ENCODE results near the gene SAT2.

SAT2 gene

DNA sequence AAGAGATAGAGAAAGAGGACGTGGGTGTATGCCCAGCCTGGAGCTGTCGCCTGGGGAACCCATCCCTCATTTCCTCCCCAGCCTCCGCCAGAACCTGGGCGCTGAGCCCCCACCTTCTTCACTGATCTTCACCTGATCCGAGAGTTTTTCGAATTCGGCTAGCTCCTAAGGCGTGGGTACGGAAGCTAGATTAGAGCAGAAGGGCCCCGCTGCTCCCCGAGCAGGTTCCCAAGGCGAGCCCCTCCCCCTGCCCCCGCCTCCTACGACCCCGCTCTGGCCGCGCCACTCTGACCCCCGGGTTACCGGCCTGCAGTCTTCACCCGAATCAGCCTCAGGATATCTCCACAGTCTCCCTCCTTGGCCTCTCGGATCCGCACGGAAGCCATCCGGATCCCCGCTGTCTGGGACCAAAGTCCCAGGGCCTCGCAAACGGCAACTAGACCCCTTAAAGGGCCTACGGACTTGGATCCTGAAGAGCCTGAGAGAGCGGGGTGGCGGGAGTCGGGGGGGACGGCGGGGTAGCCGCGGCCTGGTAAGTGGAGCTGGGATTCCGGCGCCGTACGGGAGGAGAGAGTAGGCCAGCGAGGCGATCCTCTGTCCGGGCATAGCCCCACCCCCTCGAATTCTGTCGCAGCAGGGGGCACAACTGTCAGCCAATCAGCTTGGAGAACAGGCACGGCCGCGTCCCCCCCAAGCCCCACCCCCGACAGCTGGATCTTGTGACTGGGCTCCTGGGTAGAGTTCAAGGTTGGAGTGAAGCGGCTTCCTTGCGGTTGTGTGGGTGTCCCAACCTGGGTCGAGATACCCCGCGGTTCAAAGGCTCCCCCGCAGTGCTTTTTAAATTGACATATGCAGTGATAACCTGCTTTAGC lies at the start of gene SAT2:
SAT2 (minus strand) TSS at position 572 of the 872 bp plus-strand sequence; CDS start at position 386, 186 bp downstream.
- Mint-ChIP-seq H3K36me3 (ENCODE audit: low read depth) (peaks cover 3% of the 10 kb centered on the region), H3K27ac (peak within 1 kb of the TSS; percentile 83), H3K4me1 (ENCODE audit: low read depth) (peaks cover 13% of the 10 kb centered on the region), H3K27me3 (no peaks in the 10 kb centered on the region), H3K4me3 (peak within 1 kb of the TSS; percentile 85), H3K9me3 (no peaks in the 10 kb centered on the region)
- DNase-seq, result peak; percentile 85

GRCh38 chr17:7676533-7676932 lies 48.9 kb upstream of the SAT2 start:
- Mint-ChIP-seq H3K36me3 (ENCODE audit: low read depth) (peaks cover 51% of the 10 kb centered on the region), H3K27me3 (no peaks in the 10 kb centered on the region), H3K27ac (no peak overlapping the region), H3K9me3 (peaks cover 9% of the 10 kb centered on the region), H3K4me3 (no peak overlapping the region), H3K4me1 (ENCODE audit: low read depth) (peaks cover 7% of the 10 kb centered on the region)
- no peak for DNase-seq

GRCh38 chr17:7674934-7675333 lies 47.3 kb upstream of the SAT2 start:
- H3K4me1 Mint-ChIP-seq (ENCODE audit: low read depth), result peaks cover 5% of the 10 kb centered on the region
- DNase-seq, result no peak
- H3K27ac Mint-ChIP-seq, result no peak overlapping the region
- H3K4me3 Mint-ChIP-seq, result no peak overlapping the region
- peaks cover 9% of the 10 kb centered on the region for H3K9me3 Mint-ChIP-seq
- peaks cover 66% of the 10 kb centered on the region for H3K36me3 Mint-ChIP-seq (ENCODE audit: low read depth)
- H3K27me3 Mint-ChIP-seq, result no peaks in the 10 kb centered on the region

- Mint-ChIP-seq H3K36me3 (ENCODE audit: low read depth) (peaks cover 80% of the 10 kb centered on the region), H3K27ac (no peak overlapping the region), H3K9me3 (peaks cover 9% of the 10 kb centered on the region), H3K27me3 (no peaks in the 10 kb centered on the region), H3K4me3 (no peak overlapping the region), H3K4me1 (ENCODE audit: low read depth) (peaks cover 2% of the 10 kb centered on the region)
- peak; percentile 68 for DNase-seq
Observed at GRCh38 chr17:7673239-7673638, 45.6 kb upstream of the SAT2 start.

DNA sequence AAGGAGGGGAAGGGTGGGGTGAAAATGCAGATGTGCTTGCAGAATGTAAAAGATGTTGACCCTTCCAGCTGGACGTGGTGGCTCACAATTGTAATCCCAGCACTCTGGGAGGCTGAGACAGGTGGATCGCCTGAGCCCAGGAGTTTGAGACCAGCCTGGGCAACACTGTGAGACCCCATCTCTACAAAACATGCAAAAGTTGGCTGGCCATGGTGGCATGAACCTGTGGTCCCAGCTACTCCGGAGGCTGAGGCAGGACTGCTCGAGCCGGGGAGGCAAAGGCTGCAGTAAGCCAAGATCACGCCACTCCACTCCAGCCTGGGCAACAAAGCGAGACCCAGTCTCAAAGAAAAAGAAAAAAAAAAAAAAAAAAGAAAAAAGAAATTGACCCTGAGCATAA lies 40.9 kb upstream of the SAT2 start:
- H3K9me3 Mint-ChIP-seq, result peaks cover 3% of the 10 kb centered on the region
- no peak overlapping the region for H3K4me3 Mint-ChIP-seq
- no peaks in the 10 kb centered on the region for H3K4me1 Mint-ChIP-seq (ENCODE audit: low read depth)
- H3K27ac Mint-ChIP-seq, result no peak overlapping the region
- H3K36me3 Mint-ChIP-seq (ENCODE audit: low read depth), result peaks cover 65% of the 10 kb centered on the region
- no peaks in the 10 kb centered on the region for H3K27me3 Mint-ChIP-seq
- DNase-seq, result no peak

- H3K9me3 Mint-ChIP-seq, result no peaks in the 10 kb centered on the region
- H3K27ac Mint-ChIP-seq, result no peak overlapping the region
- H3K4me1 Mint-ChIP-seq (ENCODE audit: low read depth), result no peaks in the 10 kb centered on the region
- no peaks in the 10 kb centered on the region for H3K27me3 Mint-ChIP-seq
- no peak overlapping the region for H3K4me3 Mint-ChIP-seq
- peaks cover 59% of the 10 kb centered on the region for H3K36me3 Mint-ChIP-seq (ENCODE audit: low read depth)
- no peak for DNase-seq
Observed at GRCh38 chr17:7667656-7668406, 40.2 kb upstream of the SAT2 start.

DNA sequence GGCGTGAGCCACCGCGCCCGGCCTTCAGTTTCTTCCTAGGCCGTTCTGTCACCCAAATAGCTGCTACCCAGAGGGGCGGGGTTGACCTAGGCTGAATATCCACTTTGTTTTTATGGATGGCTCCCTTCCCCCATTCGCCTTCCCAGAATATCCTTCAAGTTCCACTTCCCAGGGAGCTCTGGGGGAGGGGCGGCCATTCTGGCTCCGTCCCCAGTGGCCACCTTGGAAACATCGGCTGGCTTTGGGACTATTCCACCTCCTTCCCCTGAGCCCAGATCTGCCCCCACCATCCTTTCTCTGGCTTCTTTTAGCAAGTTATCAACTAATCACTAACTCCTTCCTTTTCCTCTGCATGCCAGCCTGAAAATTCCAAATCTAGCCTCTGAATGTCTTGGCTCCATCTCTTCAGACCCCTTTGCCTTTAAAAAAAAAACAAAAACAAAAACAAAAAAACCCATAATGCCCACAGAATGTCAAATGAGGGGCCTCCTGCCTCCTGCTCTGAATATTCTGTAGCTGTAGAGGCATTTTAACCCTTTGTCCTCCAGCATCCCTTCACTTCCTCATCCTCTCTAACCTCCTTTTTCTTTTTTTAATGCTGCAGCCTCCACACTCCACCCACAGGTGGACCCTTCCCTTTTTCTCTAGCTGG lies 29.5 kb upstream of the SAT2 start:
- peaks cover under 1% of the 10 kb centered on the region for H3K4me1 Mint-ChIP-seq (ENCODE audit: low read depth)
- peaks cover 15% of the 10 kb centered on the region for H3K27me3 Mint-ChIP-seq
- no peak overlapping the region for H3K4me3 Mint-ChIP-seq
- H3K27ac Mint-ChIP-seq, result no peak overlapping the region
- DNase-seq, result no peak
- H3K9me3 Mint-ChIP-seq, result no peaks in the 10 kb centered on the region
- no peaks in the 10 kb centered on the region for H3K36me3 Mint-ChIP-seq (ENCODE audit: low read depth)

GRCh38 chr17:7655541-7655840 lies 27.9 kb upstream of the SAT2 start:
- Mint-ChIP-seq H3K27me3 (peaks cover 26% of the 10 kb centered on the region), H3K36me3 (ENCODE audit: low read depth) (no peaks in the 10 kb centered on the region), H3K27ac (no peak overlapping the region), H3K4me3 (no peak overlapping the region), H3K4me1 (ENCODE audit: low read depth) (peaks cover 8% of the 10 kb centered on the region), H3K9me3 (no peaks in the 10 kb centered on the region)
- no peak for DNase-seq

DNA sequence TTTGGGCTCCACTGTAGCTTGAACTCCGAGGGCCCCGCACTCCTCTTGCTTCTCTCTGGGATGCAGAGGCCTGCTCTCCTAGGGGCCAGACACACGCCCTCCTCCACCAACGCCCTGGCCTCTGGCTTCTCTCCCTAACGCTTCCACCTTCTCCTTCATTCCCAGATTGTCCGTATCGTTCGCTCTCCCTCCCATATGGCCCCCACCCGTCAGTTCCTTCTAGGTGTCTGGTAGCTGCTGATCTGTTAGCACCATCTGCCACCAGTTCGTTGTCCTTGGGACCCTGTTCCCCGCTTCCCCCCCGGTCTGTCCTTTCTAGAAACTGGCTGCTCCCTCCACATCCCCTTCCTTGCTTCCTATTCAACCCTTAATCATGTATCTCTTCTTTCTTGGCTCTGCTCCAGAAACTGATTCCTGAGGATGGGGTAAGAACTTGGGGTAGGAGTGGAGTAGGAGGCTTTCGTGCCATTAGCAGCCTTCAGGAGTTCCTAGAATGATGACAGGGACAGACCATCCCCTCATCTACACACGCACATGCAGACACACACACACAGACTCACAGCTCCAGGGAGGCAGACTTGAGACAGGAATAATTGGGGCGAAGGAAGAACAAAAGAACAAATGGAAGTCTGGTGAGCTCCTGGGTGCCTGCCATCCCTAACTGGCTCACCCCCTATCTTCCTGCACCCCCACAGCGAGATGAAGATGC lies 27.4 kb upstream of the SAT2 start:
- Mint-ChIP-seq H3K27me3 (peaks cover 31% of the 10 kb centered on the region), H3K27ac (no peak overlapping the region), H3K9me3 (no peaks in the 10 kb centered on the region), H3K36me3 (ENCODE audit: low read depth) (no peaks in the 10 kb centered on the region), H3K4me1 (ENCODE audit: low read depth) (peaks cover 13% of the 10 kb centered on the region), H3K4me3 (no peak overlapping the region)
- DNase-seq, result no peak

DNA sequence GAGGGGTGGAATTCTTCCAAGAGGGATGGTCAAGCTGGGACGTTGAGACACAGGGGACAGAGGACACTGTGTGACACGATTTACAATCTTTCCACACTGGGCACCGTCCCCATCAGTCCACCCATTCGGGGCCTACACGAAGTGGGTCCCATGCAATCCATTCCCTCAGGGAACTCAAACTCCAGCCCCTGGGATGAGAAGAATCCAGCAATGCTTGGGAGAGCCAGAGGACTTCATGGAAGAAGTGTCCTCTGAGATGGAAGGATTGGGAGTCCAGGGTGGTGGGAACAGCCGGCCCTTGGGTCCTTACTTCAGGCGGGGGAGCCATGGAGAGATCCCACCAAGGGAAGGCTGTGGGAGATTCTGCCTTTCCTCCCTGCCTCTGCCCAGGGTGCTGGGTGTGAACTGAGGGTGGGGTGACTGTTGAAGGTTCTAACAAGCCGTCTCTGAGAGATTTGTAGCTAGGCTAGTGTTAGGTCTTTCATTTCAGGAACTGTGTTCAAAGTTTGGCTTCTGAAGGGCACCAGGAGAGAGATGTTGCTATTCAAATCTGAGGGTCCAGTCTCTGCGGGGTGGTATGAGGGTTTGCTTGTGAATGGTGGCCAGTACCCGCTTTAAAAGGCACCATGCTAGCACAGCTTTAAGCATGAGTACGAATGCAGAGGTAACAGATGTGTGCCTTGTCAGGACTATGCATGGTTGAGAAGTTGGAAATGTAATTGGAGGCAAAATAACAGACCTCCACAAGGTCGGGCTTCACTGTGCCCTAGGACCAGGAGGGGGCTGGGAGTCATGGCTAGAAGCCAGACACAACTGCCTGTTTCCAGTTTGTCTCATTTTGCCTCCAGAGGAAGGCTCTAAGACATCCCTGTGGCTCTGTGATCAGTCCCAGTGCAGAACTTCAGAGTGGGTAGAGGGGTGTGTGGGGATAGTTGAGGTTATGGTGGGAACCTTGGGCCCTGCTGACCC lies 25.1 kb upstream of the SAT2 start:
- Mint-ChIP-seq H3K27me3 (peaks cover 41% of the 10 kb centered on the region), H3K4me1 (ENCODE audit: low read depth) (peaks cover 15% of the 10 kb centered on the region), H3K27ac (no peak overlapping the region), H3K9me3 (no peaks in the 10 kb centered on the region), H3K36me3 (ENCODE audit: low read depth) (no peaks in the 10 kb centered on the region), H3K4me3 (no peak overlapping the region)
- DNase-seq, result no peak

DNA sequence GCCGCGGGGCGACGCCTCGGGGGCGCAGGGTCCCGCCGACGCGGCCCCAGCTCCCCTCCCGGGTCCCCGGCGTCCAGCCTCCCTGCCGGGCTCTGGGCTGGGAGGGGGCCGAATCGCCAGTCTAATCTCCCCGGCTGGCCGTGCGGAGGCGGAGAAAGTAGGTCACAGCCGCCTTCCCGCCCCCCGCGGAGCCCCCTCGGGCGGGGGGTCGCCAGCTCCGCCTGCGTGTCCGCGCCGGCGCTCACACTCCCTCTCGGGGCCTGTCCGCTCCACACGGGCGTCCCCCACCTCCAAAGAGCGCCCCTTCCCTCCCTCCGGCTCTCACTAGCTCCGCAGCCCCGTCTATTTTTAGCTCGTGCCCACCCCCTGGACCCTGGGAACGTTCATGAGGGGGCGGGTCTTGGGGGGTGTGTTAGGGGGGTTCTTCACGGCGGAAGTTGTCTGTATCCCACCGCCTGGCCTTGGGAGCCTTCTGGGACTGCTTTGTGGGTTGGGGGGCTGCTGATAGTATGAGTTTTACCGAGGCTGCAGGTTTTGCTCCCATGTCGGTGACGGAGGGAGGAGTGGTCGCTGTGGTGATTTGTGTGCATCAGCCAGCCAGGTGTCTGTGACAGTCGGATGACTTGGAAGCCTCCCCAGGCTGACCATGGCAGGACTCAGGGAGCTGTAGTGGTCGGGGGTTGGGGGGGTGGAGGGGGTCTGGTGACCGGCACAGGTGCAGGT lies 24.2 kb upstream of the SAT2 start:
- H3K27me3 Mint-ChIP-seq, result peaks cover 41% of the 10 kb centered on the region
- no peaks in the 10 kb centered on the region for H3K36me3 Mint-ChIP-seq (ENCODE audit: low read depth)
- no peaks in the 10 kb centered on the region for H3K9me3 Mint-ChIP-seq
- peaks cover 15% of the 10 kb centered on the region for H3K4me1 Mint-ChIP-seq (ENCODE audit: low read depth)
- no peak for DNase-seq
- no peak overlapping the region for H3K4me3 Mint-ChIP-seq
- no peak overlapping the region for H3K27ac Mint-ChIP-seq

- Mint-ChIP-seq H3K4me1 (ENCODE audit: low read depth) (peaks cover 15% of the 10 kb centered on the region), H3K4me3 (peak overlapping the region; percentile 70), H3K36me3 (ENCODE audit: low read depth) (no peaks in the 10 kb centered on the region), H3K27ac (no peak overlapping the region), H3K9me3 (no peaks in the 10 kb centered on the region), H3K27me3 (peaks cover 45% of the 10 kb centered on the region)
- DNase-seq, result peak; percentile 35
Observed at GRCh38 chr17:7651097-7651664, 23.6 kb upstream of the SAT2 start.
